Transverse colon (tissue), 4 donors: ENCODE results near the gene LMTK2. TPM values are rescaled to one million over a fixed set of nuclear protein-coding genes. Genes with fewer than 3 reads are reported as not detected.
A peak's percentile ranks its signal among the peaks of the same experiment; 100 is the strongest.

Source experiments
- DNase-seq: peaks from one replicate; pipeline ENCODE4 v3.0.0-alpha.2; 2019
- H3K27ac ChIP-seq, 4 donors: fragments of 200-600 bp; sonication (generic); 2 replicates each; pipeline ENCODE4 v1.5.1; 2016 to 2018; ENCODE audit warnings: inconsistent platforms in 4 of 4
- H3K27me3 ChIP-seq: fragments of 200-600 bp; sonication (generic); 2 replicates; pipeline ENCODE4 v1.5.1; 2017; ENCODE audit warnings: inconsistent platforms
- H3K36me3 ChIP-seq, 4 donors: fragments of 200-600 bp; sonication (generic); 2 replicates each; pipeline ENCODE4 v1.5.1; 2017 to 2019; ENCODE audit warnings: inconsistent platforms in 4 of 4
- H3K4me1 ChIP-seq, 4 donors: fragments of 200-600 bp; sonication (generic); 2 replicates each; pipeline ENCODE4 v1.5.1; 2017 to 2020; ENCODE audit warnings: inconsistent platforms in 4 of 4
- H3K4me3 ChIP-seq, 4 donors: fragments of 200-600 bp; sonication (generic); 1 replicate in 1 of 4; 2 replicates in 3 of 4; pipeline versions ENCODE4 v1.5.1 to v1.6.1; 2017 to 2019; ENCODE audit warnings: inconsistent platforms in 4 of 4
- H3K9me3 ChIP-seq, 2 donors: fragments of 200-600 bp; sonication (generic); 2 replicates each; pipeline ENCODE4 v1.5.1; 2017 to 2019; ENCODE audit warnings: inconsistent platforms in 2 of 2
- CTCF ChIP-seq, 5 experiments: fragments of 200-600 bp in 3 of 5; fragments of 450-650 bp in 2 of 5; sonication (generic) in 3 of 5; IDR thresholded peaks; 1 replicate in 2 of 5; 2 replicates in 3 of 5; pipeline ENCODE4 v1.5.1; 2016 to 2017; ENCODE audit warnings: antibody characterized with exemption in 5 of 5, inconsistent platforms in 3 of 5, mild to moderate bottlenecking in 2 of 5, moderate library complexity in 1 of 5
- EP300 ChIP-seq: sonication (generic); formaldehyde crosslinking; IDR thresholded peaks from one replicate; pipeline ENCODE4 v1.6.1; 2017; ENCODE audit warnings: antibody characterized with exemption, low read depth
- POLR2A ChIP-seq: fragments of 450-650 bp; IDR thresholded peaks from one replicate; pipeline ENCODE4 v1.6.1; 2016; ENCODE audit warnings: antibody characterized with exemption, mild to moderate bottlenecking, moderate library complexity
- POLR2AphosphoS5 ChIP-seq, 3 donors: sonication (generic); formaldehyde crosslinking; IDR thresholded peaks; one replicate each; pipeline ENCODE4 v1.6.1; 2016; ENCODE audit warnings: antibody characterized with exemption in 3 of 3
- WGBS, 2 donors: methylation state at CpG; one replicate each; pipeline ENCODE4 v1.1.5; 2018; ENCODE audit warnings: low coverage in 1 of 2; 5-methylcytosine and 5-hydroxymethylcytosine counted together
- in situ Hi-C, 4 donors: fragments of 200-750 bp; cut with MboI; loops; one replicate each; pipeline versions ENCODE4 v1.15.0 to v1.15.1; 2017; ENCODE audit warnings: low sequenced_read_pairs in 3 of 4, low pct_ligation_motif_present in 1 of 4, low pct_unique_long_range_greater_than_20kb in 1 of 4
- intact Hi-C: fragments of 100-400 bp; cut with DNase I; formaldehyde crosslinking; loops from one replicate; pipeline ENCODE4 v1.15.1; 2023; ENCODE audit warnings: low total_unique reads
- total RNA-seq, 4 donors: library from RNA; depleted of rRNA; stranded (reverse); fragments of >200 nt; gene quantifications; one replicate each; pipeline ENCODE4 v1.1.0, GENCODE V29; 2016

The LMTK2 gene
- total RNA-seq, 4 donors from 2014 or later = 51.6 to 106 (median 62.2) TPM

- in situ Hi-C loops = no loop called here
- 1% methylated on average over 24 of the region's 69 CpGs; no CpG with 5 or more reads in 1 of the 2 donors for WGBS, 2 donors
- intact Hi-C loops = no loop called here
- H3K36me3 ChIP-seq = no peaks in the 10 kb centered on the region
- H3K9me3 ChIP-seq = no peaks in the 10 kb centered on the region
- H3K4me1 ChIP-seq = peaks cover 6 to 40% (median 25%) of the 10 kb centered on the region in 4 donors
- H3K4me3 ChIP-seq = peak within 1 kb of the TSS; percentile 65 to 97 (median 70)
- peak within 1 kb of the TSS; percentile 82 to 95 (median 93) for H3K27ac ChIP-seq
- TF ChIP-seq POLR2A (peak; percentile 72), EP300 (no peak), CTCF (IDR thresholded peaks at IDR 0.05) (peak in 3 of 5 experiments; percentile 9 to 26 (median 17)), POLR2AphosphoS5 (IDR thresholded peaks at IDR 0.05) (peak; percentile 54 to 86 (median 84))
- no peaks in the 10 kb centered on the region for H3K27me3 ChIP-seq
- DNase-seq = peak; percentile 97
Measured at GRCh38 chr7:98251601-98252424, 145.2 kb downstream of the LMTK2 start, which contains the start of gene TECPR1. TECPR1 (minus strand) TSS chr7:98252232; CDS start chr7:98246146, 6,086 bp downstream.

- peak overlapping the region; percentile 65 to 97 (median 70) for H3K4me3 ChIP-seq
- TF ChIP-seq EP300 = no peak
- no peak for TF ChIP-seq CTCF (IDR thresholded peaks at IDR 0.05)
- intact Hi-C loops (no loop called here), in situ Hi-C loops (no loop called here)
- H3K27me3 ChIP-seq = no peaks in the 10 kb centered on the region
- peaks cover 6 to 40% (median 25%) of the 10 kb centered on the region in 4 donors for H3K4me1 ChIP-seq
- H3K27ac ChIP-seq = peak overlapping the region; percentile 82 to 95 (median 93)
- no peaks in the 10 kb centered on the region for H3K9me3 ChIP-seq
- no peak for DNase-seq
- 24 to 73% methylated on average over 3 to 32 of the region's 32 CpGs for WGBS, 2 donors
- no peaks in the 10 kb centered on the region for H3K36me3 ChIP-seq
Measured at GRCh38 chr7:98252425-98253054, 145.9 kb downstream of the LMTK2 start.

- in situ Hi-C loops = no loop called here
- DNase-seq = no peak
- peaks cover 3 to 31% (median 25%) of the 10 kb centered on the region in 4 donors for H3K4me1 ChIP-seq
- no peak for TF ChIP-seq CTCF (IDR thresholded peaks at IDR 0.05)
- TF ChIP-seq POLR2AphosphoS5 (IDR thresholded peaks at IDR 0.05) = no peak
- TF ChIP-seq EP300 = no peak
- TF ChIP-seq POLR2A = no peak
- H3K9me3 ChIP-seq = no peaks in the 10 kb centered on the region
- no peaks in the 10 kb centered on the region for H3K36me3 ChIP-seq
- no peaks in the 10 kb centered on the region for H3K27me3 ChIP-seq
- no peak overlapping the region for H3K27ac ChIP-seq
- 96 to 100% methylated on average over 4 of the region's 4 CpGs for WGBS, 2 donors
- intact Hi-C loops = no loop called here
- H3K4me3 ChIP-seq = no peak overlapping the region
Measured at GRCh38 chr7:98254516-98254915, 147.9 kb downstream of the LMTK2 start.

GRCh38 chr7:98254951-98255610, 148.4 kb downstream of the LMTK2 start:
- intact Hi-C loops (no loop called here), in situ Hi-C loops (no loop called here)
- no peak for DNase-seq
- WGBS, 2 donors = 57 to 80% methylated on average over 4 to 11 of the region's 11 CpGs
- no peaks in the 10 kb centered on the region for H3K9me3 ChIP-seq
- H3K36me3 ChIP-seq = no peaks in the 10 kb centered on the region
- no peaks in the 10 kb centered on the region for H3K27me3 ChIP-seq
- no peak for TF ChIP-seq EP300
- no peak for TF ChIP-seq POLR2A
- no peak overlapping the region for H3K4me3 ChIP-seq
- peaks cover 3 to 27% (median 24%) of the 10 kb centered on the region in 4 donors for H3K4me1 ChIP-seq
- H3K27ac ChIP-seq = no peak overlapping the region
